Measurements from ENCODE around the gene NRG2. TPM values are rescaled to one million over a fixed set of nuclear protein-coding genes. Genes with fewer than 3 reads are reported as not detected.

NRG2 gene
- polyA plus RNA-seq, 3 donors, result 0.72 to 1.7 (median 1.5) TPM

GRCh38 chr5:139911425-139912120 is 131.5 kb downstream of the NRG2 start:
- DNase-seq (ENCODE audit: low read depth in 3 of 3, low spot score in 2 of 3), result no peak

GRCh38 chr5:139910901-139911300 is 132.2 kb downstream of the NRG2 start:
- DNase-seq (ENCODE audit: low read depth in 3 of 3, low spot score in 2 of 3), result no peak

DNA sequence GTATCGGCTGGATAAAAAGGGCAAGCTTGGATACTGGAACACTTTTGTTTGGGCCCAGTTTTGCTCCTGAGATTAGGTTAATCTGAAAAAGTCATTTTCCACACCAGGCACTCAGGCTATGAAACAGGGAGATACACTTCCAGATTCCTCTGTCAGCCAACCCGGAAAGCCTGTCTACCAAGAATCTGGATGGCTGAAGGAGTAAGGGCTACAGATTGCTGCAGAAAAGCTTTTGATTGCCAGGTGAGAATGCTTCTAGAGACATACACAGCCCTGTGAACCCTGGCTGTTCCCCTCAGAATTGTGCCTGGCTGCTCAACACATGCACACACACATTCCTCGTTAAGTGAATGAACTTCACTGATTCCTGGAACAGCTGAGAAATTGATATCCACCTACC is 133.1 kb downstream of the NRG2 start:
- DNase-seq (ENCODE audit: low read depth in 3 of 3, low spot score in 2 of 3), result no peak

GRCh38 chr5:139908749-139909148 is 134.3 kb downstream of the NRG2 start:
- DNase-seq (ENCODE audit: low read depth in 3 of 3, low spot score in 2 of 3), result no peak

DNA sequence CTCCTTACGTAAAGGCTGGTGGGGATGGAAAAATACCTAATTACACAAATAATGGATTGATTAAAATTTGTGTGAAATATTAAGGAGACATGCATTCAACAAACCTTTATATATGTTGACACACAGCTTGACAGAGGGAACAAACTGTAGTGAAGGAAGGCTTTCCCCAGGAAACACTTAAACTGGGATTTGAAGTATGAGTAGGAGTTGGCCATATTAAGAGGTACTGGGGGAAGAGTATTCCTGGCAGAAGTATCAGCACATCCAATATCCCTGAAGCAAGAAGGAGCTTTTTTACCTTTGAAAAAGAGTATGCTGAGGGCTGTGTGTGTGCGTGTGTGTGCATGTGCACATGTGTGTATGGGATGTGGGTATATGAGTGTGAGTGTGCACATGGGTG is 136.4 kb downstream of the NRG2 start:
- DNase-seq (ENCODE audit: low read depth in 3 of 3, low spot score in 2 of 3), result no peak

DNA sequence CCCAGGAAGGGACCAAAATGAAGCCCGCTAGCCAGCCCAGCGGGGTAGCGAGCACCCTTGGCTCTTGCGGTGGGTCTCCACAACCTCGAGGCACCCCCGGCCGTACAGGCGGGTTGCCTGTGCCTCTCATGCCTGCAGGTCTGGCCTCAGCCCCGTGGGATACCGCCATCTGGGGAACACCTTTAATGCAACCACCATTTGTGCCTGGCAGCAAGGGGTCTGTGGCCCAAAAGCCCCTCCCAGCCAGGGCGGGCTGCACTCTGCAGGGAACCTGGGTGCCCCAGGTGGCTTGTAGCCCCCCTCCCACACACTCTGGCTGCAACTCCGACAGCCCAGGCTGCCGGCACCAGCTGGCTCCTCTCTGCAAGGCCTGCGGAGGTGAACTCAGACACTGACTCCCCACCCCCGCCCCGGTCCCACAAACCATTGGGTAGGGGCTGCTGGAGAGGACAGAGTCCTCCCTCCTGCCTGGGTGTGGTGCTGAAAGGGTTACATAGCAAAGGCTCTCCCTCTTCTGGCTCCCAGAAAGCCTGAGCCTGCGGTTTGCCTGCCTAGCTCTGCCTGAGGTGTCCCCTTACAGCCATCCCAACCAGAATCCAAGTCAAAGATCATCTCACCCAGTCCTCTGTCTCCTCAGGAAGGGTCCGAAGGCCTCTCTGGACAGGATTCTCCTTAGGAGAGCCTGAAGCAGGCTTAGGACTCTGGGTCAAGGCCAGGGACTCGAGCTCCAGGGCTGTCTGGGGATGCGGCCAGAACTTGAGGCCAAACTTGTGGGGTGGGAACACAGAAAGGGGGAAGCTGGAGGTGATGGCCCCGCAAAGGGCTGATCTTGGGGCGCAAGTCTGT is 138.1 kb downstream of the NRG2 start:
- DNase-seq (ENCODE audit: low read depth in 3 of 3, low spot score in 2 of 3), result no peak

- DNase-seq (ENCODE audit: low read depth in 3 of 3, low spot score in 2 of 3), result no peak
Observed at GRCh38 chr5:139904566-139904815, 138.6 kb downstream of the NRG2 start.

- DNase-seq (ENCODE audit: low read depth in 3 of 3, low spot score in 2 of 3), result no peak
Observed at GRCh38 chr5:139903795-139904565, 139.1 kb downstream of the NRG2 start.

GRCh38 chr5:139903450-139903794 is 139.7 kb downstream of the NRG2 start:
- DNase-seq (ENCODE audit: low read depth in 3 of 3, low spot score in 2 of 3), result no peak

DNA sequence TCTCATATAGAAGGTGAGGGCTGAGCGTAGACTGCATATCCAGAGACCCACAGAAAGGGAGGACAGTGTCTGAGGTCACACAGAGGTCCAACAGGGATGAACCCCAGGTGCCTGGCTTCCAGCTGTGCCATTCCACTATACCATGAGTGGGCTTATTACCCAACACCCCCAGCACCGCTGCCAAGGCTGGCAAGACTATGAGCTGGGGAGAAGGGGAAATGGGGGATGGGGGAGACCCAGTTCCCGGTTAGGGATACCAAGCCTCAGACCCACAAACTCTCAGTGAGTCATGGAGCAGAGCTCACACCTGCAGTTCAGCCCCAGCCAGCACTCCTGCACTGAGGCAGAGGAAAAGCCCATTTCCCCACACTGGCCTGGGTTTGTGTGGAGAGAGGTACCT is 141.1 kb downstream of the NRG2 start:
- DNase-seq (ENCODE audit: low read depth in 3 of 3, low spot score in 2 of 3), result no peak

DNA sequence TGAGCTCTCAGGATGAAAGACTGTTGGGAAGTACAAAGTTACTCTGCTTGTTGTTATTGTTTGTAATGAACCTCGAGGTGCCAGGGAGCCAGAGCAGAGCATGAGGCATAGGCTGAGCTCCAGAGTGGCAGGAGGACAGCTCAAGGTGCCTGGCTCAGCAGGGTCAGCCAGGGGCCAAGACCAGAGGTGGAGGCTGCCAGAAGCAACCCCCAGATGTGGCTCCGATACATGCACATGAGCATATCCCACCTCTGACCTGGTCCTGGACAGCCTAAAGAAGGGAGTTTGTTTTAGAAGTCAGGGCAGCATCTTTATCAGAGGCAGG is 141.9 kb downstream of the NRG2 start:
- DNase-seq (ENCODE audit: low read depth in 3 of 3, low spot score in 2 of 3), result no peak

DNA sequence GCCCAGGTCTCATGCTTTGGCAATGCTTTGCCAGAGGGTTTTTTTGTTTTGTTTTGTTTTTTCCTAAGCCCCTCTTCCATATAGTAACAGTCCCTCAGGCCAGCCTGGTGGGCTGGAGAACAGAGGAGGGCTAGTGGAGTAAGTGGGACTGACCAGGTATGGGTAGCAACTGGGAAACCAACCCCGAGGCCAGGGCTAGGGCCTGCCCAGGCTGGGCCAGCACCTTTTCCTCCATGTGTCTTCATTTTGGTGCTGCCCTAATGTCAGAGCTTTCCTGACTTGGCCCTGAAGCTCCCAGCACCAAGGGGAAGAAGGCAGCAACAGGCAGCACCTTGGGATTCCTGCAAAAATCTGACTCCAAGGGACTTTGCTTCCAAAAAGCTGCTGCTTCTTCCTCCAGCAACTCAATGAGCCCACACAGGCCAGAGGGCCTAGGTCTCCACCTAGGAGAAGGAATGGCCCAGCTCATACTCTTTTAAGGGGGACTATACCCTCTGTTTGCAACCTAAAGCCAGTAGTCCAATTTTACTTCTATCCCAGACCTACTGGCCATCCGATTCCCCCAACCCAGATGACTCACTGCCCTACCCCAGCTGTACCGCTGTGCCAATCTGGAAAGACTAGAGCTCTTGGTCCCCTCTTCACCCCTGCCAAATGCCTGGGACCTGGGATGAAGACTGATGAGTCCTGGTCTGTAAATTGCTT is 142.4 kb downstream of the NRG2 start:
- no peak for DNase-seq (ENCODE audit: low read depth in 3 of 3, low spot score in 2 of 3)

GRCh38 chr5:139898981-139899380 is 144.1 kb downstream of the NRG2 start:
- no peak for DNase-seq (ENCODE audit: low read depth in 3 of 3, low spot score in 2 of 3)

GRCh38 chr5:139897982-139898381 is 145.1 kb downstream of the NRG2 start:
- no peak for DNase-seq (ENCODE audit: low read depth in 3 of 3, low spot score in 2 of 3)

GRCh38 chr5:139897342-139897741 is 145.8 kb downstream of the NRG2 start:
- no peak for DNase-seq (ENCODE audit: low read depth in 3 of 3, low spot score in 2 of 3)

DNA sequence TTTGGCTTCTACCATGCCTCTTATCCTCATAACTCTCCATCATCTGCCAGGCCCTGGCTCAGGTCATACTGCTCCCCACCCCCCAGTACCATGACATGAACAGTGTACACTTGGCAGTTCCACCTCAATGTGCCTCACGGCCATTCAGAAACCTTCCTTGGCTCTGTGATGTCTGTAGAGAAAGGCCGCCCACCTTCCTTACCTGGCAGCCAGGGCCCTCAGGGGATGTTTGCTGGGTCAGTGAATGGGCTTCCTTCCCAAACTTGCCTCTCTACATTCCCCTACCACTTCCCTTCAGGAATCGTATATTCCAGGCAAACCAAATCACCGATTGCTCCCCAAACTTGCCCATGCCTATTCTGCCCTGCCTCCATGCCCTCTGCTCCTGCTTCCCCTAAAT is 146.4 kb downstream of the NRG2 start:
- DNase-seq (ENCODE audit: low read depth in 3 of 3, low spot score in 2 of 3), result no peak

DNA sequence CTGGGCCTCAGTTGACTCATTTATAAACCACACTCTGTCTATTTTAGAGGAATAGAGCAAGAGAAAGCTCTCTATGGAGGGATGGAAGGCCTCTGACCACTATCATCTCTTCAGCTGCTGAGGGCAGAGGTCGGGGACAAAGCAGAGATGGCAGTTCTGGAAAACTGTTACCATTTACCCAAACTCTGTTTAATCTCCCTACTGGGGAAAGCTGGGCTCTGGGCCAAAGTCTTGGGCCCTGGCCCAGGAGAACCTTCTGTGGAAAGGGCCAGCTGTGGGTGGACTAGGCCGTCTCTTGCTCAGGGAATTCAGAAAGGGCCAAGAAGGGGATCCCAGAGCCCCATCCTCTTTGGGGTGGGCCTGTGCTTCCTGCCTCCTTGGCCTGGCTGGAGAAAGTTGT is 147.5 kb downstream of the NRG2 start:
- DNase-seq (ENCODE audit: low read depth in 3 of 3, low spot score in 2 of 3), result no peak

- DNase-seq (ENCODE audit: low read depth in 3 of 3, low spot score in 2 of 3), result no peak
Observed at GRCh38 chr5:139895046-139895445, 148.1 kb downstream of the NRG2 start.

GRCh38 chr5:139893873-139894272 is 149.2 kb downstream of the NRG2 start:
- DNase-seq (ENCODE audit: low read depth in 3 of 3, low spot score in 2 of 3), result no peak

- DNase-seq (ENCODE audit: low read depth in 3 of 3, low spot score in 2 of 3), result no peak
Observed at GRCh38 chr5:139889410-139889809, 153.7 kb downstream of the NRG2 start.

- DNase-seq (ENCODE audit: low read depth in 3 of 3, low spot score in 2 of 3), result no peak
Observed at GRCh38 chr5:139888370-139888769, 154.7 kb downstream of the NRG2 start.

All from right renal cortex interstitium (tissue), 3 donors.